ENCODE data around the gene UBR2.
A peak's percentile ranks its signal among the peaks of the same experiment; 100 is the strongest.

The UBR2 gene

GRCh38 chr6:42563697-42564505 lies at the start of gene UBR2:
Gene UBR2 (plus strand): TSS chr6:42564029. CDS start chr6:42564320, 291 bp downstream.
- DNase-seq (ENCODE audit: low read depth in 2 of 2): peak; percentile 87 to 90

- no peak for DNase-seq (ENCODE audit: low read depth in 2 of 2)
Observed at GRCh38 chr6:42514745-42515144, 49.1 kb upstream of the UBR2 start.

GRCh38 chr6:42519779-42520178 lies 44.0 kb upstream of the UBR2 start:
- DNase-seq (ENCODE audit: low read depth in 2 of 2): no peak

- DNase-seq (ENCODE audit: low read depth in 2 of 2): no peak
Observed at GRCh38 chr6:42520786-42521607, 42.8 kb upstream of the UBR2 start.

- DNase-seq (ENCODE audit: low read depth in 2 of 2): no peak
Observed at GRCh38 chr6:42522036-42522435, 41.8 kb upstream of the UBR2 start.

GRCh38 chr6:42522942-42523814 lies 40.7 kb upstream of the UBR2 start:
- no peak for DNase-seq (ENCODE audit: low read depth in 2 of 2)

GRCh38 chr6:42525206-42525605 lies 38.6 kb upstream of the UBR2 start:
- no peak for DNase-seq (ENCODE audit: low read depth in 2 of 2)

- DNase-seq (ENCODE audit: low read depth in 2 of 2): no peak
Observed at GRCh38 chr6:42526616-42527015, 37.2 kb upstream of the UBR2 start.

GRCh38 chr6:42527204-42527603 lies 36.6 kb upstream of the UBR2 start:
- no peak for DNase-seq (ENCODE audit: low read depth in 2 of 2)

GRCh38 chr6:42530296-42530695 lies 33.5 kb upstream of the UBR2 start:
- no peak for DNase-seq (ENCODE audit: low read depth in 2 of 2)

- no peak for DNase-seq (ENCODE audit: low read depth in 2 of 2)
Observed at GRCh38 chr6:42530751-42531150, 33.1 kb upstream of the UBR2 start.

- no peak for DNase-seq (ENCODE audit: low read depth in 2 of 2)
Observed at GRCh38 chr6:42532038-42532669, 31.7 kb upstream of the UBR2 start.

GRCh38 chr6:42533794-42534193 lies 30.0 kb upstream of the UBR2 start:
- no peak for DNase-seq (ENCODE audit: low read depth in 2 of 2)

- no peak for DNase-seq (ENCODE audit: low read depth in 2 of 2)
Observed at GRCh38 chr6:42537536-42537935, 26.3 kb upstream of the UBR2 start.

- DNase-seq (ENCODE audit: low read depth in 2 of 2): no peak
Observed at GRCh38 chr6:42539135-42539534, 24.7 kb upstream of the UBR2 start.

GRCh38 chr6:42545226-42545773 lies 18.5 kb upstream of the UBR2 start:
- DNase-seq (ENCODE audit: low read depth in 2 of 2): no peak

GRCh38 chr6:42547407-42548329 lies 16.2 kb upstream of the UBR2 start:
- DNase-seq (ENCODE audit: low read depth in 2 of 2): peak; percentile 87 to 88

- DNase-seq (ENCODE audit: low read depth in 2 of 2): no peak
Observed at GRCh38 chr6:42550277-42550676, 13.6 kb upstream of the UBR2 start.

GRCh38 chr6:42551217-42551616 lies 12.6 kb upstream of the UBR2 start:
- no peak for DNase-seq (ENCODE audit: low read depth in 2 of 2)

- DNase-seq (ENCODE audit: low read depth in 2 of 2): no peak
Observed at GRCh38 chr6:42552380-42552779, 11.4 kb upstream of the UBR2 start.
